GM13976 (cell line): Measurements from ENCODE around the gene LGALS4.
"Not testable (repeated sequence)": the region's sequence is repeated elsewhere in the genome, so short reads cannot be mapped to it uniquely, and the experiment has no call there.

Experiments used
- DNase-seq: peaks from one replicate; pipeline ENCODE4 v3.0.0; 2012; ENCODE audit warnings: low spot score
- CTCF ChIP-seq: IDR thresholded peaks from 2 replicates; pipeline ENCODE4 v1.5.1; 2012; ENCODE audit warnings: borderline replicate concordance, mild to moderate bottlenecking; ENCODE audit not compliant: insufficient read depth; ENCODE audit errors: extremely low read depth, missing control alignments, control extremely low read depth
- in situ Hi-C: fragments of 300-500 bp; cut with MboI; formaldehyde crosslinking; loops from one replicate; pipeline ENCODE4 v1.12.0; 2022; ENCODE audit warnings: low sequenced_read_pairs, mixed read lengths, inconsistent platforms; ENCODE audit not compliant: unreplicated experiment

Gene LGALS4

DNA sequence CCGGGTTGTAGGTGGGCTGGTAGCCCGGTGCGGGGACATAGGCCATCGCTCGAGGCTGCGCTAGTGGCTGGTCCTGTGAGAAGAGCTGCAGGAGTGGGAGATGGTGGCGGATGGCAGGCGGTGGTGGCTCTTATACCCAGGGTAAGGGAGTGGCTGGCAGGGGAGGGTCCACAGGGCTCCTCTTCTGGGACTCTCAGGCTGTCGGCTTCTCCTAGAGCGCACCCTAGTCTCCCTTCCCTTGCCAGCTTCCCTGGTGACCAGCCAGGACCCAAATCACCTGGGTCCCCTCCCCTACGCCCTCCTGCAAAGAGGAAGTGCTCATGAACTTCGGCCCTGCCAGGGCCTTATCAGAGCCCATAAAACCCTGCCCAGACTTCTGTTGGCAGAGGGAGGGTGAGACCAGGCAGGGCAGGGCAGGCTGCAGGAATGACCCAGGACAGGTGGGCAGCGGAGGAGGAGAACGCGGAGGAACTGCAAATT is at the start of gene LGALS4:
LGALS4 (minus strand) TSS at position 105 of the 480 bp plus-strand sequence; CDS start at position 46, 59 bp downstream.
- no peak for TF ChIP-seq CTCF
- no peak for DNase-seq
- in situ Hi-C loops: no loop called here

GRCh38 chr19:38861368-38861767 is 48.6 kb upstream of the LGALS4 start:
- no peak for TF ChIP-seq CTCF
- in situ Hi-C loops: no loop called here
- DNase-seq: no peak

GRCh38 chr19:38859631-38860204 is 47.0 kb upstream of the LGALS4 start:
- DNase-seq, in situ Hi-C loops: not testable (repeated sequence)

DNA sequence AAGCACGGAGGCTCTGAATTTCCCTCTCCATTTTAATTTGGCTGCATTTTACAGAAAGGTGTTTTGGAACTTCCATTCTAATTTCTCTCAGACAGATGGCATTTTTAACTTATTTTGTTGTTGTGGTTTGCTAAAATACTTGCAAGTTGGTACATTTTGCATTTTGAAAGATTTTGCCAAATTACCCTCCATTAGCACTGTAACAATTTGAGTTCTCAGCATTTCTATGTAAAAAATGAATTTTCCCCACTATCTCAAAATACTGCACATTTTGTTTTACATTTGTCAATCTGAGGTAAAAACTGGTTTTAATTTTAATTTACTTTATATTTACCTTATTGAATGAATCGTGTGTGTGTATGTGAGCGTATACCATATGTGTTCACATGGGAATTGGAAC is 44.1 kb upstream of the LGALS4 start:
- TF ChIP-seq CTCF: no peak
- no peak for DNase-seq
- in situ Hi-C loops: no loop called here

GRCh38 chr19:38855751-38856150 is 43.0 kb upstream of the LGALS4 start:
- DNase-seq, in situ Hi-C loops: not testable (repeated sequence)

DNA sequence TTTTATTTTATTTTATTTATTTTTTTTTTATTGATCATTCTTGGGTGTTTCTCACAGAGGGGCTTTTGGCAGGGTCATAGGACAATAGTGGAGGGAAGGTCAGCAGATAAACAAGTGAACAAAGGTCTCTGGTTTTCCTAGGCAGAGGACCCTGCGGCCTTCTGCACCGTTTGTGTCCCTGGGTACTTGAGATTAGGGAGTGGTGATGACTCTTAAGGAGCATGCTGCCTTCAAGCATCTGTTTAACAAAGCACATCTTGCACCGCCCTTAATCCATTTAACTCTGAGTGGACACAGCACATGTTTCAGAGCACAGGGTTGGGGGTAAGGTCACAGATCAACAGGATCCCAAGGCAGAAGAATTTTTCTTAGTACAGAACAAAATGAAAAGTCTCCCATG is 42.2 kb upstream of the LGALS4 start:
- in situ Hi-C loops, DNase-seq: not testable (repeated sequence)

DNA sequence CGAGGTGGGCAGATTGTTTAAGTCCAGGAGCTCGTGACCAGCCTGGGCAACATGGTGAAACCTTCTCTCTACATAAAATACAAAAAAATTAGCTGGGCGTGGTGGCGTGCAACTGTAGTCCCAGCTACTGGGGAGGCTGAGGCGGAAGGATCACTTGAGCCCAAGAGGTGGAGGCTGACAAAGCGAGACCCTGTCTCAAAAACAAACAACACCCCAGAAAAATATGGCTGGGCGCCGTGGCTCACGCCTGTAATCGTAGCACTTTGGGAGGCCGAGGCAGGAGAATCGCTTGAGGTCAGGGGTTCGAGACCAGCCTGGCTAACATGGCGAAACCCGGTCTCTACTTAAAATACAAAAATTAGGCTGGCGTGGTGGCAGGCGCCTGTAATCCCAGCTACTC is 40.5 kb upstream of the LGALS4 start:
- no peak for DNase-seq
- no peak for TF ChIP-seq CTCF
- in situ Hi-C loops: no loop called here

DNA sequence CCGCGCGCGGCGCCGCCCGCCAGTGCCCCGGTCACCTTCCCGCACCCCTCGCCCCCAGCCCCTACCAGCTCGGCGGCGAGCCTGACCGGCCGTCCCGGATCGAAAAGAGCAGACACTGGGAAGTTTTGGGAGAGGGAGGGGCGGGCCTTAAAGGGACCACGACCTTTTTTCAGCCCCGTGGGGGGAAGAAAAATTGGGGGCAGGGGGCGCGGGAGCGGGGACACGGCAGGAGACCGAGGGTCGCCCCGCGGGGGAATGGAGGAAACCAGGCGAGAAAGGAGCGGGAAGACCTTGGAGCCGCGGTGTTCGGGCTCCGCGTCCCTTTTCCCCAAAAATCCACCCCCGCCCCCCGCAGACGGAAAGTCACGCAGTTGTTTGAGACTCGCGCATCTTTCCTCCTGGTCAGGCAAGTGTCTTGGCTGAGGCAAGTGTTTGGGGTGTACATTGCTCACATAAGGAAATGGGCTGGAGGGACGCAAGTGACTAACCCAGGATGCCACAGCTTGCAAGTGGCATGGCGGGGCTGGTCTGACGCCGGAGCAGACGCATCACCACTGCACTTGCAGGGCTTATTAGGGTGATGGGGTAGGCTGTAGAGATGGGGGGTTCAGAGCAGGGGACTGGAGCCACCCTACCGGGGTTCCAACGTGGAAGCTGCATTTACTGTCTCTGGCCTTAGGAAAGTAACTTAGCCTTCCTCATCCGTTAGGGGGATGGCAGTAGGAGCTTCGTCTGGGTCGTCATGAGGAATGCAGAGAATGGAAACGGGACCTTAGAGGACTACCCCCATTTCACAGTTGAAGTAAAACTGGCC is 39.7 kb upstream of the LGALS4 start:
- no peak for TF ChIP-seq CTCF
- no peak for DNase-seq
- in situ Hi-C loops: no loop called here
